Hematopoietic multipotent progenitor cell treated with erythropoietin and hydrocortisone succinate and interleukin-3 and kit ligand, for 8 days (in vitro differentiated cells): ENCODE results near the gene BNIP2.
"Not testable (repeated sequence)": the region's sequence is repeated elsewhere in the genome, so short reads cannot be mapped to it uniquely, and the experiment has no call there.

Source experiments
- DNase-seq: peaks from one replicate; pipeline ENCODE4 v3.0.0-alpha.2; 2015

Gene BNIP2

GRCh38 chr15:59687836-59688235 lies 1.3 kb downstream of the BNIP2 start:
- peak; percentile 70 for DNase-seq

- DNase-seq: no peak
Observed at GRCh38 chr15:59686389-59686788, 2.7 kb downstream of the BNIP2 start.

GRCh38 chr15:59685737-59686297 lies 3.3 kb downstream of the BNIP2 start:
- peak; percentile 69 for DNase-seq

DNA sequence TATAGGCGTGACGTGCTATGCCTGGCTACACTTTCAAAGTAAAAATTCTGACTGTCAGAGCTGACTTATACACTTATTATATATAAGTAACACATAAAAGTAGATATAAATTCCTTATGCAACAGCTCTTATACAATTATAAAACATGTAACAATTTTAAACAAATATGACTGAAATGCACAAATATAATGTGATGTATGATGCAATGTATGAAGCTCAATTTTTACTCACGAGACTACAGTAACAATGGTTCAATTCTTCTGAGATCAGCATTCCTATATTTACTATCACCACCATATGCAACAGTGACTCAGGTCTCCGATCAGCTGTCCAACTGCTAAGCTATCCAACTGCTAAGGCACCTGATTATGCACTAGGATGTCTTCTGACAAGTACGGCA lies 8.2 kb downstream of the BNIP2 start:
- no peak for DNase-seq

GRCh38 chr15:59680346-59680745 lies 8.8 kb downstream of the BNIP2 start:
- DNase-seq: no peak

- no peak for DNase-seq
Observed at GRCh38 chr15:59678620-59679019, 10.5 kb downstream of the BNIP2 start.

DNA sequence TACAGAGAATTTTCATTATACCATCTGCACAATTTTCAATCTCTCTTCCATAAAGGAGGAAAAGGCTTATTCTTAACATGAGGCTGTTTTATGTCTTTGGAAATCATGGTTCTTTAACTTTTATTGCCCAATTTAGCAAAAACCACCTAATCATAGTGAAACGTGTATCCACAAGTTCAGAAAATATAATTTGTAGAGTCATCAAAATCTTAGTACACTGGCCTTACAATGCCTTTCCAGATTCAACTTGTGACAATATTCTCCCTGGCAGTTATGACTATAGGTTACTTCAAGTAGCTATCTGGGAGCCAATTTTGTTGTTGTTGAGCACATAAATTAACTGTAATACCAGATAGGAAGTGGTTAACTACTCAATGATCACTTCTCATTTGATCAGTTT lies 10.9 kb downstream of the BNIP2 start:
- no peak for DNase-seq

DNA sequence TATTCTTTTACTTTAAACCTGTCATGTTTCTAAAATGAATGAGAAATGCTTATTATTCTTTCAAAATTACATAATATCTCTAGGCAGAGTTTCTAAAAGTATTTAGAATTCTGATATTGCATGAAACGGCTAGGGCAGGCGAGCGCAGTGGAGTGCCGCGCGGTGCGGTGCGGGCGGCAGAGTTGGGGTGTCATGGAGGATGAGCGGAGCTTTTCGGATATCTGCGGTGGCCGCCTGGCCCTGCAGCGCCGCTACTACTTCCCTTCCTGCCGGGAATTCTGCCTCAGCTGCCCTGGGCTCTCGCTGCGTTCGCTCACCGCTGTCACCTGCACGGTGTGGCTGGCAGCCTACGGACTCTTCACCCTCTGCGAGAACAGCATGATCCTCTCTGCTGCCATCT lies 12.6 kb downstream of the BNIP2 start:
- no peak for DNase-seq

- DNase-seq: no peak
Observed at GRCh38 chr15:59674361-59674877, 14.7 kb downstream of the BNIP2 start.

DNA sequence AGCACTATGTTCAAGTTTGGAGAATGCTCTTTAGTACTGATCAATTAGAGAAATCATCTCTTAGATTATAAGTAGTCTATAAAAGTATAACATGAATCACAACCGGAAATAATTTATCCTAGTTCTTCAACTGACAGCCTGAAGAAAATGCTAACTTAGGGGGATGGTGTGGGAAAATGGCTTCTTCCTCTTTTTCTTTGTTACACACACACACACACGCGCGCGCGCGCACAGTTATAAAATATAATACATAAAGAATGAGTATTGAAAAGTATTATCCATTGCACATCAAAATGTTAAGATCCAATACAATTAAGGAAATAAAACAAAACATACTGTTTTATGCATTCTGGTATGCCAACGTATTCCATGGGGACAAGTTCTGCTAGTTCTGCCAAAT lies 20.6 kb downstream of the BNIP2 start:
- no peak for DNase-seq

GRCh38 chr15:59662260-59662659 lies 26.9 kb downstream of the BNIP2 start:
- DNase-seq: no peak

DNA sequence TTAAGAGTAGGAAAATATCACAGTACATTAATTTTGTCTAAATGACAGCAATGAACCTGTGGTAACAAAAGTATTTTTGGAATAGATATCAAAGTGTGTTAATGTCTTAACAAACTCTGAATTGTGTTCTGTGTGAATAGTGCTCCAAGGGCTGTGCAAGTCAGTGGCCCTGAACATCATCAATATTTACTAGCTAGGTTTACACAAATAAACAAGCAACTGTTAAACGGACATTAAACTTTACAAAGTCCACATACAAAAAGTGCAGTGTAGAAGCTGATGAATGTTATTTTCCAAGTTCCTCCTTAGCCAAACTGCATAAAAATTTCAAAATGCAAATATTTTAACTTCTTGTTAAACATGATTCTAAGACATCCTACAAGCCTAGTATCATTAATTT lies 29.8 kb downstream of the BNIP2 start:
- no peak for DNase-seq

DNA sequence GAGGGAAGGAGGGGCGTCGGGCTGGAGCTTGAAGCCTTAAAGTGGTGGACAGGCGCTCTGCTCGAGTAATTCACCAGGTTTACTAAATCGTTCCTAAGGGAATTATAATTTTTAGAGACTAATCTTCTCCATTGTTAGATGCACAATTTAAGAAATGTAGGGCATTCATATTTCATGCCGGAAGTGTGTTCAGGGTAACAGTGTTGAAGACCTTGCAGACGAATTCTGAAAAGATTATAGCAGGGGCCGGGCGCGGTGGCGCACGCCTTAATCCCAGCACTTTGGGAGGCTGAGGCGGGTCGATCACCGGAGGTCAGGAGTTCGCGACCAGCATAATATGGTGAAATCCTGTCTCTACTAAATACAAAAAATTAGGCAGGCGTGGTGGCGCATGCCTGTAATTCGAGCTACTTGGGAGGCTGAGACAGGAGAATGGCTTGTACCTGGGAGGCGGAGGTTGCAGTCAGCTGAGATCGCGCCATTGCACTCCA lies 31.4 kb downstream of the BNIP2 start:
- DNase-seq: no peak

DNA sequence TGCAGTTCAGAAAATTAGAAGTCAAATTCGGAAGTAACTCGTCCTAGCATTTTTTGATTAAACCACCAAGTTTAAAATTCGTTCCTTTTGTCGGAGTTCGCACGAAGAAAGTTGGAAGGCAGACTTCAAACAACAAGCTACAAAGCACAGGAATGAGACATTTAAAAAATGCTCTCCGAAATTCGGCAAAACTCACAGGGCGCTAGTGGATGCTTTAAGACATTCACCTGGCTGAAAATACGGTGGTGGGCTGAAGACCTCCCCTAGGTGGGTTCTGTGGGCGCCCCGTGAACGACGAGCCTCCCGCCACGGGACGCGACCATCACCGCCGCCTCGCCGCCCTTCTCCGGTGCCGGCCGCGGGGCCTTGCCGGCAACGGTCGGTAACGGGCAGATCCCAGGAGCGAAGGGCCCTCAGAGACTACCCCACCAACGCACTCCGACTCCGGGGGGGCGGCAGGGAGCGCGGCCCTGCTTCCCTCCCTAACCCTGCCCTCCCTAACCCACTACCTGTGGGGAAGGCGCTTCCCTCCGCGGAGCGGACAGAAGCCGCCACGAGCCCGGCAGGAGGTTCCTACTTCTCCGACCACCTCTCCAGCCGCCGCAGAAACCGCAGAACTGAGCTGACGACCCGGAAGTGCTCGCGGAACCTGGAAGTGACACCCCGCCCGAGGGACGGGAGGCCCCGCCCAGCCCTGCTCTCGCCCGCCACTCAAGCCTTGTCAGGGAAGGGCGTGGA lies 32.1 kb downstream of the BNIP2 start, which contains the start of gene GTF2A2:
Gene GTF2A2, minus strand, starts transcription at position 619 of the 738 bp plus-strand sequence. CDS start 5,238 bp downstream, outside the sequence.
- DNase-seq: peak; percentile 96

GRCh38 chr15:59654046-59654445 lies 35.1 kb downstream of the BNIP2 start:
- no peak for DNase-seq

DNA sequence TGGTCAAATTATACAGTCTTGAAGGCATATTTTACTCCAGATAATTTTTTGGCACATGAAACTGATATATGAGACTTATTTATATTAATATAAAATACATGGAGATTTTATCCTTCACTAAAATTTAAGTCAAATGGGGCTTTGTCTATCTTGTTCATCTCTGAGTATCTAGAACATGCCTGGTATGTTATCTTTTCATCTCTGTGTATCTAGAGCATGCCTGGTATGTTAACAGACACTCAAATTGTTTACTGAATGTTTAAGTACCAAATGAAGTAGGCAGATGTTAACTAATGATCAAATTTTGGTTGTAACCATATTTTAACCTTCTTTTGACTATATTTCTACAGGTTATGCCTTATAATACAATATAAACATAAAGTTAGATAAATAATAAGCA lies 39.5 kb downstream of the BNIP2 start:
- no peak for DNase-seq

GRCh38 chr15:59647085-59647484 lies 42.0 kb downstream of the BNIP2 start:
- no peak for DNase-seq

DNA sequence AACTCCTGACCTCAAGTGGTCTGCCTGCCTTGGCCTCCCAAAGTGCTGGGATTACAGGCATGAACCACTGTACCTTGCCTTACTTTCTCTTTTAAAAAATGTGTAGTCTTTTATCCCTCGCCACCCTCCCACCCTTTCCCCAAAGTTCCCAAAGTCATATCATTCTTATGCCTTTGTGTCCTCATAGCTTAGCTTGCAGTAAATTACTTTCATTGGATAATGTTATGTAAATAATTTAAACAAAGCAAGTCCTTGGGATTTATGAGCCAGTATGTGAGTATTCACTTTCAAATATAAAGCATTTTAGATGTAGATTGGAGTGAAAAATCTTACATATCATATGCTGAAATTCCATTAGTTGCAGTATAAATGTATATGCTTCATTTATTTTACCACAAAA lies 42.8 kb downstream of the BNIP2 start:
- no peak for DNase-seq

DNA sequence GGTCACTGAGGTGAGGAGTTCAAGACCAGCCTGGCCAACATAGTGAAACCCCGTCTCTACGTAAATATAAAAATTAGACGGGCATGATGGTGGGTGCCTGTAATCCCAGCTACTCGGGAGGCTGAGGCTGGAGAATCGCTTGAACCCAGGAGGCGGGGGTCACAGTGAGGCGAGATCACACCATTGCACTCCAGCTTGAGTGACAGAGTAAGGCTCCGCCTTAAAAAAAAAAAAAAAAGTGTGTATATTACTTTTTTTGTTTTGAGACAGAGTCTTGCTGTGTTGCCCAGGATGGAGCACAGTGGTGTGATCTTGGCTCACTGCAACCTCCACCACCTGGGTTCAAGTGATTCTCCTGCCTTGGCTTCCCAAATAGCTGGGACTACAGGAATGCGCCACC lies 43.3 kb downstream of the BNIP2 start:
- DNase-seq: not testable (repeated sequence)

- DNase-seq: no peak
Observed at GRCh38 chr15:59644756-59645155, 44.4 kb downstream of the BNIP2 start.

- DNase-seq: no peak
Observed at GRCh38 chr15:59642351-59642750, 46.8 kb downstream of the BNIP2 start.

- not testable (repeated sequence) for DNase-seq
Observed at GRCh38 chr15:59637507-59637906, 51.6 kb downstream of the BNIP2 start.

DNA sequence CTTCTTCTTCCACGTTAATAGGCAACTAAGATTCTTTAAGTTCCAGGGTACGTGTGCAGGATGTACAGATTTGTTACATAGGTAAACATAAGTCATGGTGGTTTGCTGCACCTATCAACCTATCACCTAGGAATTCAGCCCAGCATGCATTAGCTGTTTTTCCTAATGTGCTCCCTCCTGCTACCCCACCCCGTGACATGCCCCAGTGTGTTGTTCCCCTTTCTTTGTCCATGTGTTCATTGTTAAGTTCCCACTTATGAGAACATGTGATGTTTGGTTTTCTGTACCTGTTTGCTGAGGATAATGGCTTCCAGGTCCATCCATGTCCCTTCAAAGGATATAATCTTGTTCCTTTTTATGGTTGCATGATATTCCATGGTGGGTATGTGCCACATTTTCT lies 52.9 kb downstream of the BNIP2 start:
- DNase-seq: no peak

- no peak for DNase-seq
Observed at GRCh38 chr15:59632714-59633113, 56.4 kb downstream of the BNIP2 start.
